ENCODE measurements around the gene CLEC4C.

Gene CLEC4C

GRCh38 chr12:7709969-7710675 lies 37.1 kb downstream of the CLEC4C start:
- no peak for TF ChIP-seq CTCF (IDR thresholded peaks at IDR 0.05; ENCODE audit: low read depth, low read length)
- DNase-seq (ENCODE audit: low read depth, low spot score) = no peak
- no peak overlapping the region for H3K4me3 ChIP-seq (ENCODE audit: low read depth, low read length)
- in situ Hi-C loops (cut with HindIII; ENCODE audit: low sequenced_read_pairs) = no loop called here

- no peak overlapping the region for H3K4me3 ChIP-seq (ENCODE audit: low read depth, low read length)
- in situ Hi-C loops (cut with HindIII; ENCODE audit: low sequenced_read_pairs) = no loop called here
- no peak for TF ChIP-seq CTCF (IDR thresholded peaks at IDR 0.05; ENCODE audit: low read depth, low read length)
- DNase-seq (ENCODE audit: low read depth, low spot score) = no peak
These were observed 41.3 kb downstream of the CLEC4C start for GRCh38 chr12:7705846-7706245.

- DNase-seq (ENCODE audit: low read depth, low spot score) = peak; percentile 1
- no peak for TF ChIP-seq CTCF (IDR thresholded peaks at IDR 0.05; ENCODE audit: low read depth, low read length)
- no peak within 1 kb of the TSS for H3K4me3 ChIP-seq (ENCODE audit: low read depth, low read length)
- in situ Hi-C loops (cut with HindIII; ENCODE audit: low sequenced_read_pairs) = no loop called here
These were observed 51.5 kb downstream of the CLEC4C start, which contains the start of gene GDF3 for GRCh38 chr12:7695566-7696197. Gene GDF3, minus strand, starts transcription at chr12:7695775. Its CDS starts 47 bp downstream, at chr12:7695728.

- H3K4me3 ChIP-seq (ENCODE audit: low read depth, low read length) = no peak overlapping the region
- TF ChIP-seq CTCF (IDR thresholded peaks at IDR 0.05; ENCODE audit: low read depth, low read length) = no peak
- DNase-seq (ENCODE audit: low read depth, low spot score) = no peak
- in situ Hi-C loops (cut with HindIII; ENCODE audit: low sequenced_read_pairs) = no loop called here
These were observed 52.0 kb downstream of the CLEC4C start for GRCh38 chr12:7695237-7695560.

- DNase-seq (ENCODE audit: low read depth, low spot score) = no peak
- no peak overlapping the region for H3K4me3 ChIP-seq (ENCODE audit: low read depth, low read length)
- no peak for TF ChIP-seq CTCF (IDR thresholded peaks at IDR 0.05; ENCODE audit: low read depth, low read length)
- in situ Hi-C loops (cut with HindIII; ENCODE audit: low sequenced_read_pairs) = no loop called here
These were observed 52.5 kb downstream of the CLEC4C start for GRCh38 chr12:7694556-7695236.

- in situ Hi-C loops (cut with HindIII; ENCODE audit: low sequenced_read_pairs) = no loop called here
- TF ChIP-seq CTCF (IDR thresholded peaks at IDR 0.05; ENCODE audit: low read depth, low read length) = no peak
- DNase-seq (ENCODE audit: low read depth, low spot score) = no peak
- H3K4me3 ChIP-seq (ENCODE audit: low read depth, low read length) = no peak overlapping the region
These were observed 53.4 kb downstream of the CLEC4C start for GRCh38 chr12:7693793-7694192.

All from astrocyte of the spinal cord (primary cell).